ENCODE data around the gene AGAP9. TPM values are rescaled to one million over a fixed set of nuclear protein-coding genes. Genes with fewer than 3 reads are reported as not detected.
"Not testable (repeated sequence)": the region's sequence is repeated elsewhere in the genome, so short reads cannot be mapped to it uniquely, and the experiment has no call there.

Gene AGAP9
- total RNA-seq = 4.7 TPM
- long read RNA-seq, partial matches to known transcripts = 0 of 2 reads
- long read RNA-seq, other reads (novel, unspliced or antisense) = 2 of 2 reads

DNA sequence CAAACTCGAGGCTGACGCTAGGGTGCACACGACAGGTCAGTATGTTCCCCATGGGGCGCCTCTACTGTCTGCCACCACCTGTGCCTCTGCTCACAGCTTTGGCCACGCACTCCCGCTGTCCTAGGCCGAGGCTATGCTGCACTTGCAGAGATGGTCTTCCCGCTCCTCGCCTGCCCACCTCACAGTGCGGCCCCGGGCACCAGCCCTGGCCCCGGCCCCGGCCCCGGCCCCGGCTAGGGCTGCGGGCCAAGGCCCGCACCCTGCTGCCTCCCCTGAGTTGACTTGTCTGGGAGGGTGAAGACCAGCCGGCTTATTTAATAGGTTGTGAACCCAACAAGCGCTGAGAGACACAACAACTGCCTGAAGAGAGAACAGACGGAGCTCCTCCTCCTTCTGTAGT lies at the start of gene AGAP9:
Gene AGAP9 (minus strand): TSS at position 164 of the 400 bp plus-strand sequence. CDS start 112 bp downstream, at position 52.
- not testable (repeated sequence) for DNase-seq (ENCODE audit: low spot score)

DNA sequence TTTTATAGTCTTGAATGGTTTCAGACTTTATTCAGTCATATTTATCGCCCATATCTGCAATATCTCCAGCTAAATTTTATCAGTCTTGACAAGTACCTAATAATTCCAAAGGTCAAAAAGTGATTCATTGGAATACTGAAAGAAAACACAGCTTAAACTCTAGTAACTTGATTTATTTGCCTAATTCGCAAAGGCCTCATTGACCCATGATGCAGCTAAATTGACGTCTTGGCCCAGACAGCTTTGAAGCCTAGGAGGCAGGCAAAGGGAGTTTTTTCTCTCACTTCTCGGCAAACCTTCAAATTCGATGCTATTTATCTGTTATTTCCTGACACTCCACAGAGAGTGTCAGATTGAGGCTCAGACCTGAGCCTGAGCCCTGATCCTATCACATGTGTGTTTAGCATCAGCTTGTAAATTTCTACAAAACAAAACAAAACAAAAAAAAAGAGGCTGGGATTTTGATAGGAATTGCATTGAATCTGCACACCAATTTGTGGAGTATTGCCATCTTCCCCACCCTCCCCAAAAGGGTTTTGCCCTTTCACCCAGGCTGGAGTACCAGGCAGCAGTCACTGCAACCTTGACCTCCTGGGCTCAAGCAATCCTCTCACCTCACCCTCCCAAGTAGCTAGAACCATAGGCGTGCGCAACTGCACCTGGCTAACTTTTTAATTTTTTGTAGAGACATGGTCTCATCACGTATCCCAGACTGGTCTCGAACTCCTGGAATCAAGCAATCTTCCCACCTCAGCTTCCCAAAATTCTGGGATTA lies 47.9 kb upstream of the AGAP9 start:
- not testable (repeated sequence) for DNase-seq (ENCODE audit: low spot score)

GRCh38 chr10:47566757-47567156 lies 43.3 kb upstream of the AGAP9 start:
- DNase-seq (ENCODE audit: low spot score) = not testable (repeated sequence)

DNA sequence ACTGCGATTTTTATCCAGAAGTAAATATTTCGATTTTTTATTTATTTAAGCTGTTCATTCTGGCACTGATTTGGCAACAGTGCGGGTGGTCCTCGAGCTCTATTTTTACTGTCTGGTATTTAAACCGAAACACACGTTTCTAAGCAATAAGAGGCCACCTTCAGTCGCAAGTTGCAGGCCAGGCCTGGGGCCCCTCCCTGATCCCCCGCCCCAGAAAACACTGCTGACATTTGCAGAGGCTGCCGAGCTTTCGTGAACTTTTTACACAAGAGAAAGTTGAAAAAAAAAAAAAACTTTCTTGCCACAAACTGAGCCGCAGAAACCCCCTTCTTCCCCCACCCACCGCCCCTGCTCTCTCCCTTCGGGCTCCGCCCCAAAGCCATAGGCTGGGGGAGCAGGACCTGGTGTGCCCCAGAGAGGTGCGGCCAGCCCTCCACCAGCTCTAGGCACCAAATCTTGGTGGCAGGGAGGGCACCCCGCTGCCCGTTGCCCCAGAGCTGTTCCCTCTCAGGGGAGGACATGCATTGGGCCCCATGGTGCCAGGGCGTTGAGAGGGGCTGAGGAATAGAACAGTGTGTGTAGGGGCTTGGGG lies 42.8 kb upstream of the AGAP9 start:
- DNase-seq (ENCODE audit: low spot score) = not testable (repeated sequence)

GRCh38 chr10:47565517-47565920 lies 42.1 kb upstream of the AGAP9 start:
- not testable (repeated sequence) for DNase-seq (ENCODE audit: low spot score)

GRCh38 chr10:47564953-47565352 lies 41.5 kb upstream of the AGAP9 start:
- DNase-seq (ENCODE audit: low spot score) = not testable (repeated sequence)

DNA sequence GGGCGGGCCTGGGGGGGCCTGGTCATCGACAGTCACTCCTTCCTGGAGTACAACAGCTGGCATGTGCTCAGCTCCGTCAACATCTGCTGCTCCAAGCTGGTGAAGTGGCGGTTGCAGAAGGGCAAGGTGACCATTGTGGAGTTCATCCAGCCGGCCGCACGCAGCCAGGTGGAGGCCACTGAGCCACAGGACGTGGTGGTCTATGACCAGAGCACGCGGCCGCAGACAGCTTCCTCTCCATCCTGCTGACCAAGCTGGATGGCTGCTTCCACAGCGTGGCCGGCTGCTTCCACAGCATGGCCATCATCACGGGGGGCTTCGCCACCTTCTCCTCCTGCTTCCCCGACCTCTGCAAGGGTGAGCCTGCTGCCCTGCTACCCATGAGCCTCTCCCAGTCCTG lies 40.9 kb upstream of the AGAP9 start:
- DNase-seq (ENCODE audit: low spot score) = not testable (repeated sequence)

- not testable (repeated sequence) for DNase-seq (ENCODE audit: low spot score)
Measured at GRCh38 chr10:47560452-47560851, 37.0 kb upstream of the AGAP9 start.

DNA sequence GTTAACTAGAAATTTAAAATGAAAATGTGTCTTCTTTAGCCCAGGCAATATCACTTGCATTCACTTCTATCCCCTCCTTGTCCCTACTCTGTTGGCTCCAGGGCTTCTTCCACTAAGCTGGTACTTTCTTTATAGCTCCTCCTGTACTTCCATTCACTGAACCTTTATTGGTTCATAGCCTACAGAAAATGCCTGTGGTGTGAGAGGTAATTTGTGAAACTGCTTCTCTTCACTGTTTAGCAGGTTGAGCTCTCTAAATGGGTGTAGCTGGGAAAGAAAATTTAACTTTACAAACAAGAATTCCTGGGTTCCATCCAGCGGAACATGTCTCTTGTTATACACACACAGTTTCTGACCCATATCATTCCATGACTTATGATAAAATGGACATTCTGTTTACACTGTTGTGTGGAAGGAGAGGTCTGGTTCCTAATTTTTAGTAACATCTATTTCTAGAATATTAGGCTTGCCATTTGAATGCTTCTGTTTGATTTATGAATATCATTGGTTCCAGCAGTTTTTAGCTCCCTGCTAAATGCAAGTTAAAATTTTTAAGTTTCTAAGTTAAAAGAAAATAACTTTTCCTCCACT lies 36.4 kb upstream of the AGAP9 start:
- DNase-seq (ENCODE audit: low spot score) = not testable (repeated sequence)

GRCh38 chr10:47558109-47558508 lies 34.7 kb upstream of the AGAP9 start:
- not testable (repeated sequence) for DNase-seq (ENCODE audit: low spot score)

GRCh38 chr10:47557616-47558015 lies 34.2 kb upstream of the AGAP9 start:
- DNase-seq (ENCODE audit: low spot score) = not testable (repeated sequence)

DNA sequence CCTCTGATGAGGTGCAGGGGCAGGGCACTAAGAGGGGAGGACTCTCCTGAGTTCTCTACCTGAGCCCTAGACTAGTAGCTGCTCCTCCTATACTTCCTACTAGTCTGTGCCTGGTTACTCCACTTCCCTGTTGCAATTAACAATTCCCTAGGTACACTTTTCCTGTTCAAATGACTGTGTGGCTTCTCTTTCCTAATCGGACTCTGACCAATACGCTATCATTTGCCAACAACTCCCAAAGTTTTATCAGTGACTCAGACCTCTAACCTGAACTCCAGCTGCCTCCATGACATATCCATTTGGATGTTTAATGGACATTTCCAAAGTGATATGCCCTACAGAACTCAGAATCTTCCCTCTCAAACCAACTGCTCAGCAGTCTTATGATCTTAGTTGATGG lies 31.9 kb upstream of the AGAP9 start:
- not testable (repeated sequence) for DNase-seq (ENCODE audit: low spot score)

GRCh38 chr10:47554552-47554951 lies 31.1 kb upstream of the AGAP9 start:
- DNase-seq (ENCODE audit: low spot score) = not testable (repeated sequence)

DNA sequence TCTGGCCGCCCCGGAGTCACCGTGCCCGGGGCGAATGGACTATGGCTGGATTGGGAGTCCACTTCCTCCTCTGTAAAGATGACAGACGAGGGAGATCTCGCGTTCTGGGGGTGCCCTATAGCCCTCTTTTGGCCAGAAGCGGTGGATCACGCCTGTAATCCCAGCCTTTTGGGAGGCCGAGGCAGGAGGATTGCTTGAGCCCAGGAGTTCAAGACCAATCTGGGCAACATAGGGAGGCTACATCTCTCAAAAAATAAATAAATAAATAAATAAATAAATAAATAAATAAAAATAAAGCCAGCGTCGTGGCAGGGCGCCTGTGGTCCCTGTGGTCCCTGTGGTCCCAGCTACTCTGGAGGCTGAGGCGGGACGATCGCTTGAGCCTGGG lies 30.4 kb upstream of the AGAP9 start:
- not testable (repeated sequence) for DNase-seq (ENCODE audit: low spot score)

- peak; percentile 93 for DNase-seq (ENCODE audit: low spot score)
Measured at GRCh38 chr10:47553214-47553859, 29.9 kb upstream of the AGAP9 start.

- DNase-seq (ENCODE audit: low spot score) = not testable (repeated sequence)
Measured at GRCh38 chr10:47552719-47553118, 29.3 kb upstream of the AGAP9 start.

- DNase-seq (ENCODE audit: low spot score) = not testable (repeated sequence)
Measured at GRCh38 chr10:47547286-47547685, 23.8 kb upstream of the AGAP9 start.

GRCh38 chr10:47536430-47536829 lies 13.0 kb upstream of the AGAP9 start:
- DNase-seq (ENCODE audit: low spot score) = not testable (repeated sequence)

- not testable (repeated sequence) for DNase-seq (ENCODE audit: low spot score)
Measured at GRCh38 chr10:47502313-47502712, 21.1 kb downstream of the AGAP9 start.

GRCh38 chr10:47494226-47494625 lies 29.2 kb downstream of the AGAP9 start:
- not testable (repeated sequence) for DNase-seq (ENCODE audit: low spot score)

- DNase-seq (ENCODE audit: low spot score) = not testable (repeated sequence)
Measured at GRCh38 chr10:47491600-47491999, 31.8 kb downstream of the AGAP9 start, which contains the start of gene FAM25G. Gene FAM25G (minus strand): TSS chr10:47491700. CDS start chr10:47491674, 26 bp downstream.
